ENCODE data around the gene RASSF5.
A peak's percentile ranks its signal among the peaks of the same experiment; 100 is the strongest.

The RASSF5 gene

GRCh38 chr1:206521694-206522402 is 14.5 kb downstream of the RASSF5 start:
- H3F3A ChIP-seq (ENCODE audit: insufficient read depth, low read length), result peaks cover 7% of the 10 kb centered on the region
- H3K79me2 ChIP-seq (ENCODE audit: low read length), result no peaks in the 10 kb centered on the region
- no peak overlapping the region for H3K9ac ChIP-seq (ENCODE audit: low read length)
- H4K20me1 ChIP-seq (ENCODE audit: insufficient read depth, low read length), result no peaks in the 10 kb centered on the region
- TF ChIP-seq CTCF (IDR thresholded peaks at IDR 0.05; ENCODE audit: low read length) (no peak), EZH2phosphoT487 (IDR thresholded peaks at IDR 0.05; ENCODE audit: low read length) (no peak), EZH2 (optimal IDR thresholded peaks at IDR 0.05; ENCODE audit: low read depth, low read length) (no peak)
- DNase-seq, result no peak
- no peaks in the 10 kb centered on the region for H3K9me2 ChIP-seq (replicated peaks; ENCODE audit: insufficient read depth, low read length)
- H3K27me3 ChIP-seq (replicated peaks; ENCODE audit: insufficient read depth, low read length), result no peaks in the 10 kb centered on the region
- H3K27ac ChIP-seq (ENCODE audit: low read length), result no peak overlapping the region
- H2AFZ ChIP-seq (ENCODE audit: low read length), result no peak overlapping the region
- no peaks in the 10 kb centered on the region for H3K9me3 ChIP-seq (replicated peaks; ENCODE audit: insufficient read depth, low read length)
- no peaks in the 10 kb centered on the region for H3K36me3 ChIP-seq (replicated peaks; ENCODE audit: insufficient read depth, low read length)
- H3K4me2 ChIP-seq (ENCODE audit: low read depth, low read length), result no peak overlapping the region
- H3K4me3 ChIP-seq (ENCODE audit: low read length), result no peak overlapping the region
- H3K4me1 ChIP-seq (ENCODE audit: low read length), result peaks cover 20% of the 10 kb centered on the region

- Histone ChIP-seq H3F3A (ENCODE audit: insufficient read depth, low read length) (no peaks in the 10 kb centered on the region; the same call in 1 of the 2 replicates), H3K4me3 (ENCODE audit: low read length) (no peak overlapping the region), H3K79me2 (ENCODE audit: low read length) (no peaks in the 10 kb centered on the region), H4K20me1 (ENCODE audit: insufficient read depth, low read length) (no peaks in the 10 kb centered on the region), H3K27ac (ENCODE audit: low read length) (no peak overlapping the region), H3K9me2 (replicated peaks; ENCODE audit: insufficient read depth, low read length) (no peaks in the 10 kb centered on the region), H3K4me1 (ENCODE audit: low read length) (peaks cover 16% of the 10 kb centered on the region), H3K4me2 (ENCODE audit: low read depth, low read length) (no peak overlapping the region), H3K9ac (ENCODE audit: low read length) (no peak overlapping the region), H3K36me3 (replicated peaks; ENCODE audit: insufficient read depth, low read length) (no peaks in the 10 kb centered on the region), H3K27me3 (replicated peaks; ENCODE audit: insufficient read depth, low read length) (no peaks in the 10 kb centered on the region), H2AFZ (ENCODE audit: low read length) (no peak overlapping the region), H3K9me3 (replicated peaks; ENCODE audit: insufficient read depth, low read length) (no peaks in the 10 kb centered on the region)
- no peak for DNase-seq
- TF ChIP-seq EZH2phosphoT487 (IDR thresholded peaks at IDR 0.05; ENCODE audit: low read length) (no peak), CTCF (IDR thresholded peaks at IDR 0.05; ENCODE audit: low read length) (no peak), EZH2 (optimal IDR thresholded peaks at IDR 0.05; ENCODE audit: low read depth, low read length) (no peak)
These were observed 17.5 kb downstream of the RASSF5 start for GRCh38 chr1:206524739-206525364.

- H2AFZ ChIP-seq (ENCODE audit: low read length), result peak overlapping the region; percentile 26
- H3K27ac ChIP-seq (ENCODE audit: low read length), result no peak overlapping the region
- peak; percentile 40 for DNase-seq
These were observed 19.0 kb downstream of the RASSF5 start for GRCh38 chr1:206526064-206526911.

More at GRCh38 chr1:206526064-206526911, 19.0 kb downstream of the RASSF5 start:
- Histone ChIP-seq H3K27me3 (replicated peaks; ENCODE audit: insufficient read depth, low read length) (no peaks in the 10 kb centered on the region), H3K79me2 (ENCODE audit: low read length) (no peaks in the 10 kb centered on the region), H3K4me1 (ENCODE audit: low read length) (peaks cover 16% of the 10 kb centered on the region), H3K9me3 (replicated peaks; ENCODE audit: insufficient read depth, low read length) (no peaks in the 10 kb centered on the region), H4K20me1 (ENCODE audit: insufficient read depth, low read length) (no peaks in the 10 kb centered on the region), H3K9ac (ENCODE audit: low read length) (no peak overlapping the region), H3K4me3 (ENCODE audit: low read length) (no peak overlapping the region), H3K36me3 (replicated peaks; ENCODE audit: insufficient read depth, low read length) (no peaks in the 10 kb centered on the region), H3K4me2 (ENCODE audit: low read depth, low read length) (peak overlapping the region; percentile 14), H3K9me2 (replicated peaks; ENCODE audit: insufficient read depth, low read length) (no peaks in the 10 kb centered on the region), H3F3A (ENCODE audit: insufficient read depth, low read length) (no peaks in the 10 kb centered on the region; the same call in 1 of the 2 replicates)
- no peak for TF ChIP-seq CTCF (IDR thresholded peaks at IDR 0.05; ENCODE audit: low read length)
- TF ChIP-seq EZH2 (optimal IDR thresholded peaks at IDR 0.05; ENCODE audit: low read depth, low read length), result no peak
- no peak for TF ChIP-seq EZH2phosphoT487 (IDR thresholded peaks at IDR 0.05; ENCODE audit: low read length)

Data from MM.1S (cell line).